Right lobe of liver (tissue), 4 donors: ENCODE data around the gene C8A.

Source experiments
- CTCF ChIP-seq, 4 donors: fragments of 200-600 bp in 3 of 4; fragments of 450-650 bp in 1 of 4; IDR thresholded peaks; one replicate each; pipeline versions ENCODE4 v1.5.1 to v1.8.0; 2016 to 2022; ENCODE audit warnings: antibody characterized with exemption in 4 of 4, mild to moderate bottlenecking in 2 of 4
- POLR2A ChIP-seq: fragments of 450-650 bp; IDR thresholded peaks from one replicate; pipeline ENCODE4 v1.6.1; 2017; ENCODE audit warnings: antibody characterized with exemption, mild to moderate bottlenecking
- donor health status: DM: no; HTN: no; CAD: no.
- donor health status: DM: no; HTN: no; CAD: no.
- donor health status: DM: no; HTN: yes; CAD: no.

GRCh38 chr1:56908619-56909221 lies 54.1 kb downstream of the C8A start:
- peak; percentile 51 for TF ChIP-seq POLR2A
- TF ChIP-seq CTCF (IDR thresholded peaks at IDR 0.05) = no peak
